ENCODE measurements around the gene FBXO46.

FBXO46 gene

GRCh38 chr19:45668342-45668871, 62.3 kb downstream of the FBXO46 start:
- POLR2A ChIA-PET = interaction anchor here (0.6 to 3.1 kb wide), 15 partner anchors 9 to 628 kb away, joined by 3 to 9 read pairs (median 4); partner anchors contain the start of genes ERCC2, FOSB, QPCTL and SIX5
- no peaks in the 10 kb centered on the region; a peak in 1 of 3 replicates for H3K36me3 ChIP-seq (ENCODE audit: control insufficient read depth in 2 of 2, insufficient read depth in 1 of 2, low read length in 2 of 2)
- CTCF ChIA-PET = interaction anchor here (0.6 to 4.8 kb wide), 5 partner anchors 9 to 201 kb away, joined by 3 to 31 read pairs (median 7); partner anchors contain the start of genes QPCTL and SNRPD2
- H3K4me3 ChIP-seq (ENCODE audit: low read depth, low read length) = peak overlapping the region; percentile 48
- H3K9me3 ChIP-seq (ENCODE audit: control insufficient read depth, insufficient read depth, low read depth, low read length) = no peaks in the 10 kb centered on the region
- no peak overlapping the region; the same call in 1 of the 2 replicates for H3K27ac ChIP-seq (ENCODE audit: extremely low read depth, low read depth, low read length)
- peaks cover 10% of the 10 kb centered on the region for H3K4me1 ChIP-seq (ENCODE audit: control insufficient read depth, insufficient read depth, low read length)
- TF ChIP-seq WT1 (tag by site-specific recombination; IDR thresholded peaks at IDR 0.05) (no peak), ZNF24 (tag by site-specific recombination; IDR thresholded peaks at IDR 0.05) (no peak), ZNF266 (tag by site-specific recombination; IDR thresholded peaks at IDR 0.05; ENCODE audit: low read depth) (no peak), ZNF302 (tag by site-specific recombination; IDR thresholded peaks at IDR 0.05; ENCODE audit: low read depth) (no peak), ZNF426 (tag by site-specific recombination; IDR thresholded peaks at IDR 0.05) (no peak), ZNF155 (tag by site-specific recombination; IDR thresholded peaks at IDR 0.05) (no peak), GFI1B (tag by site-specific recombination; IDR thresholded peaks at IDR 0.05) (no peak), ZNF629 (tag by site-specific recombination; IDR thresholded peaks at IDR 0.05) (no peak), ZNF391 (tag by site-specific recombination; IDR thresholded peaks at IDR 0.05; ENCODE audit: borderline replicate concordance, low read depth) (peak; percentile 59; the same call in 1 of the 2 replicates), ZSCAN16 (tag by site-specific recombination; IDR thresholded peaks at IDR 0.05) (no peak), ZBTB8A (tag by site-specific recombination; IDR thresholded peaks at IDR 0.05) (peak; percentile 51; the same call in 1 of the 2 replicates), ZNF140 (tag by site-specific recombination; IDR thresholded peaks at IDR 0.05) (no peak), GLIS1 (tag by site-specific recombination; IDR thresholded peaks at IDR 0.05) (no peak), ZNF654 (tag by site-specific recombination; IDR thresholded peaks at IDR 0.05; ENCODE audit: low read depth) (no peak), ZNF184 (tag by site-specific recombination; IDR thresholded peaks at IDR 0.05) (no peak), ZNF791 (tag by site-specific recombination; IDR thresholded peaks at IDR 0.05) (no peak), EGR2 (tag by site-specific recombination; IDR thresholded peaks at IDR 0.05; ENCODE audit: low read depth) (peak; percentile 62), ZNF707 (tag by site-specific recombination; IDR thresholded peaks at IDR 0.05) (no peak), OVOL3 (tag by site-specific recombination; IDR thresholded peaks at IDR 0.05) (no peak), PRDM10 (tag by site-specific recombination; IDR thresholded peaks at IDR 0.05) (no peak), ZFP69B (tag by site-specific recombination; IDR thresholded peaks at IDR 0.05) (peak; percentile 22; the same call in 1 of the 2 replicates), ZIC2 (tag by site-specific recombination; IDR thresholded peaks at IDR 0.05) (no peak), PRDM1 (tag by site-specific recombination; IDR thresholded peaks at IDR 0.05) (no peak), ZNF169 (tag by site-specific recombination; IDR thresholded peaks at IDR 0.05) (no peak), YY1 (tag by site-specific recombination; IDR thresholded peaks at IDR 0.05) (no peak), ZNF423 (tag by site-specific recombination; IDR thresholded peaks at IDR 0.05) (no peak), ZNF473 (tag by site-specific recombination; IDR thresholded peaks at IDR 0.05) (no peak), HIC1 (tag by site-specific recombination; IDR thresholded peaks at IDR 0.05) (no peak), SETDB1 (IDR thresholded peaks at IDR 0.05; ENCODE audit: insufficient read length, low read length) (no peak), ZNF292 (tag by site-specific recombination; IDR thresholded peaks at IDR 0.05; ENCODE audit: borderline replicate concordance, low read depth) (no peak), IKZF3 (tag by site-specific recombination; IDR thresholded peaks at IDR 0.05) (no peak), KLF10 (tag by site-specific recombination; IDR thresholded peaks at IDR 0.05) (no peak)
- TF ChIP-seq, protein P1, sequence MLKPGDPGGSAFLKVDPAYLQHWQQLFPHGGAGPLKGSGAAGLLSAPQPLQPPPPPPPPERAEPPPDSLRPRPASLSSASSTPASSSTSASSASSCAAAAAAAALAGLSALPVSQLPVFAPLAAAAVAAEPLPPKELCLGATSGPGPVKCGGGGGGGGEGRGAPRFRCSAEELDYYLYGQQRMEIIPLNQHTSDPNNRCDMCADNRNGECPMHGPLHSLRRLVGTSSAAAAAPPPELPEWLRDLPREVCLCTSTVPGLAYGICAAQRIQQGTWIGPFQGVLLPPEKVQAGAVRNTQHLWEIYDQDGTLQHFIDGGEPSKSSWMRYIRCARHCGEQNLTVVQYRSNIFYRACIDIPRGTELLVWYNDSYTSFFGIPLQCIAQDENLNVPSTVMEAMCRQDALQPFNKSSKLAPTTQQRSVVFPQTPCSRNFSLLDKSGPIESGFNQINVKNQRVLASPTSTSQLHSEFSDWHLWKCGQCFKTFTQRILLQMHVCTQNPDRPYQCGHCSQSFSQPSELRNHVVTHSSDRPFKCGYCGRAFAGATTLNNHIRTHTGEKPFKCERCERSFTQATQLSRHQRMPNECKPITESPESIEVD (tag by site-specific recombination; IDR thresholded peaks at IDR 0.05) = no peak

Data from HEK293 (cell line).